ENCODE data around the gene CDH4.

CDH4 gene

DNA sequence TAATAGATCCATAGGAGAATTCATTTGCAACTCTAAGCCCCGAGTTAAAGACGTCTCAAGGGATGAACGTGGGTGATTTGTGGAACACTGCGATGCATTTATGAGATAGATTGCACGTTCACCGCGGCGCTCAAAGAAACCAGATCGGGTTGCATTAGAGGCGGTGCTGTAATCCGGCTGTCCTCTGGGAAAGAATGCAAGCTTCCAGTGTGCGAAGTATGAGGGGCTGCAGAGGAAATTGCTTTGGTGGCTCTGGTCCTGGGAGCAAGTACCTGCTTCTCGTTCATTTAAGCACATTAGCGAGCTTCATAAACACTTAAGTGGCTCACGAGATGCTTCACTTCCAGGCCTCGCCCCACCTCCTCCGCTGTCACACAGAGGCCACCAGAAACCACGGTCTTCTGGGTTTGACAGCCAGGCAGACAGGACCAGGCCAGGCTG, 182.3 kb downstream of the CDH4 start:
- no peak for DNase-seq (ENCODE audit: low spot score in 2 of 2)
- H3K4me1 Mint-ChIP-seq: no peaks in the 10 kb centered on the region
- no peaks in the 10 kb centered on the region for H3K36me3 Mint-ChIP-seq (ENCODE audit: insufficient read depth)
- no peak for ATAC-seq (replicated peaks; ENCODE audit: extremely low read depth, poor library complexity, severe bottlenecking)
- H3K27me3 Mint-ChIP-seq: peaks cover 29% of the 10 kb centered on the region
- no peaks in the 10 kb centered on the region for H3K9me3 Mint-ChIP-seq
- no peak overlapping the region for H3K4me3 Mint-ChIP-seq
- H3K27ac Mint-ChIP-seq (ENCODE audit: low read depth): no peak overlapping the region

DNA sequence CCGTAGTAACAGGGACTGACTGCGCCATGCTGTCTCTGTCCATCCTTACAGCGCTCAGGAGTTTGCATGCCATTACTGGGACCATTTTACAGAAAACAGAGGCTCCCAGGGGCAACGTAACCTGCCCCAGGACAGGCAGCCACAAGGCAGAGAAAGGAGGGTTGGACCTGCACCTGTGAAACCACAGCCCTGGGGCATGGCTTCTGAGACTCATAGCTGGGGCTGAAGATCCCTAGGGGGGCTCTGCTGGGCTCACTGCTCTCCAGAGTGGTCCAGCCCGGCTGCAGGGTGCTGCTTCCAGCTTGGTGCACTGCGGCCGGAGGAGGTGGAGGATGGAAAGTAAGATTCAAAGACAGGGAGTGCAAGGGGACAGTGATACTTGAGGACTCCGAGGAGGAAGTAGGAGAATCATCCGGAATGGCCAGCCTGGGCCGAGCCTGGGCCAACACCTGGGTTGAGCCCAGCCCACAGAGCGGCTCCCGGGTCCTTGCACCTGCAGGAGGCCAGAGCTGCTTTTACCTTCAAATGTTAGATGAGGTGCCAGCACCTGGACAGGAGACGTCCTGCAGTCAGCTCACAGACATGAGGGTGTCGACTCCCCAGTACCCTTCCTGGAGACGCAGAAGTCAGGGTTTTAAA, 183.2 kb downstream of the CDH4 start:
- Mint-ChIP-seq H3K27ac (ENCODE audit: low read depth) (no peak overlapping the region), H3K27me3 (peaks cover 29% of the 10 kb centered on the region), H3K36me3 (ENCODE audit: insufficient read depth) (no peaks in the 10 kb centered on the region), H3K9me3 (no peaks in the 10 kb centered on the region), H3K4me1 (no peaks in the 10 kb centered on the region), H3K4me3 (no peak overlapping the region)
- ATAC-seq (replicated peaks; ENCODE audit: extremely low read depth, poor library complexity, severe bottlenecking) (no peak), DNase-seq (ENCODE audit: low spot score in 2 of 2) (no peak)

DNA sequence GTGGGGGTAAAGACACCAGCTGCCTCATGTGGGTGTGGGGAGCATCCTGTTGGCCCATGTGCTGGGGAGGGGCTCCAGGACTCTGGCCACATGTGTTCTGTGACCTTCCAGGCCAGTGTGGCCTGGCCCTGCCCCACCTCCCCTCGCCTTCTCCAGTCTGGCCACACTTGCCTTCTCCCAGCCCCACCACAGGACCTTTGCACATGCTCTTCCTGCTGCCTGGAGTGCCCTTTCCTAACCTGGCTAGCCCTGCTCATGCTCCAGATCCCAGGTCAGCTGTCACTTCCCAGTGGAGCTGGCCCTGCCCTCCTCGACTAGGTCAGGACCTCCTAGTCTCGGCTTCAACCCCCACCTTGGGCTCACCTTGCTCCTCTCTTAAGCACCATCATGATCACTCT, 183.8 kb downstream of the CDH4 start:
- H3K4me3 Mint-ChIP-seq: no peak overlapping the region
- no peaks in the 10 kb centered on the region for H3K9me3 Mint-ChIP-seq
- peaks cover 29% of the 10 kb centered on the region for H3K27me3 Mint-ChIP-seq
- H3K27ac Mint-ChIP-seq (ENCODE audit: low read depth): no peak overlapping the region
- H3K36me3 Mint-ChIP-seq (ENCODE audit: insufficient read depth): no peaks in the 10 kb centered on the region
- no peak for ATAC-seq (replicated peaks; ENCODE audit: extremely low read depth, poor library complexity, severe bottlenecking)
- H3K4me1 Mint-ChIP-seq: no peaks in the 10 kb centered on the region
- no peak for DNase-seq (ENCODE audit: low spot score in 2 of 2)

DNA sequence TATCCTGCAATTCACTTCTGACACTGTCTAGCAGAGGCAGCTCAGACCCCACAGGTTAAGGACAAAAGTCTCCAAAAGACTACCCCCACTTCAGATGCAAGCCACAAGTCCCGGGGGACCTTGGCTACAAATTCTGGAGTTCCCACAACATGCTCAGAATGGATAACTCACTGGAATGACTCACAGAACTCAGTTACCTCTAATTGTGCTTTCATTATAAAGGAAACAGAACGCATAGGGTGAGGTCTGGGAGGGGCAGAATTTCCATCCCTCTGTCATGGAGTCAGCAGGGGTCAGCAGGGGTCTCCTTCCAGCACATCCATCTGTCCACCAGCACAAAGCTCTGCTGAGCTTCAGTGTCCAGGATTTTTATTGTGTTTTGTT, 184.2 kb downstream of the CDH4 start:
- Mint-ChIP-seq H3K27me3 (peaks cover 29% of the 10 kb centered on the region), H3K9me3 (no peaks in the 10 kb centered on the region), H3K4me3 (no peak overlapping the region), H3K27ac (ENCODE audit: low read depth) (no peak overlapping the region), H3K4me1 (no peaks in the 10 kb centered on the region), H3K36me3 (ENCODE audit: insufficient read depth) (no peaks in the 10 kb centered on the region)
- DNase-seq (ENCODE audit: low spot score in 2 of 2) (no peak), ATAC-seq (replicated peaks; ENCODE audit: extremely low read depth, poor library complexity, severe bottlenecking) (no peak)

DNA sequence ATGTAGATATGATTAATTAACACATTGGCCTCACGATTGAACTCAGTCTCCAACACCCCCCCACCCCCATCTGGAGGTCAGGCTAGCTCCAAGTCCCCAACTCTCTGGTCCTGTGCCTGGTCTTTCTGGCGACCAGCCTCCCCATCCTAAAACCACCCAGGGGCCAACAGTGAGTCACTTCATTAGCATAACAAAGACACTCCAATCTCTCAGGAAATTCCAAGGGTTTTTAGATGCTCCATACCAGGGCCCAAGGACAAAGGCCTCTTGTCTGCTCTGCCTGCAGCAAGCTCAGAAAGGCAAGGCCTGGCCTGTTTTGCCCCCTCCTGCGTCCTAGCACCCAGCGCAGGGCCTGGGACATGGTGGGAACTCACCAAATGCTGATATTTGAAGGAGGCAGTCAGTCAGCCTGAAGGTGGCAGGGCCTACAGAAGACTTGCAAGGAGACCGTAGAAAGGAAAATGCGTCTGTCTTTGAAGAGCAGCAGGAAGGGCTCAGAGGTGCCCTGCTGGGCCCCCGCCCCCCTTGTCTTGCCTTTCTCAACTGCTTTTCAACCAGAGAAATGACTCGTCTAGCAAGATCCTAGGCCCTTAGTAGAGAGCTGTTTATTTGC, 184.7 kb downstream of the CDH4 start:
- ATAC-seq (replicated peaks; ENCODE audit: extremely low read depth, poor library complexity, severe bottlenecking): no peak
- Mint-ChIP-seq H3K4me3 (no peak overlapping the region), H3K36me3 (ENCODE audit: insufficient read depth) (no peaks in the 10 kb centered on the region), H3K9me3 (no peaks in the 10 kb centered on the region), H3K27ac (ENCODE audit: low read depth) (no peak overlapping the region), H3K27me3 (peaks cover 29% of the 10 kb centered on the region), H3K4me1 (no peaks in the 10 kb centered on the region)
- DNase-seq (ENCODE audit: low spot score in 2 of 2): no peak

DNA sequence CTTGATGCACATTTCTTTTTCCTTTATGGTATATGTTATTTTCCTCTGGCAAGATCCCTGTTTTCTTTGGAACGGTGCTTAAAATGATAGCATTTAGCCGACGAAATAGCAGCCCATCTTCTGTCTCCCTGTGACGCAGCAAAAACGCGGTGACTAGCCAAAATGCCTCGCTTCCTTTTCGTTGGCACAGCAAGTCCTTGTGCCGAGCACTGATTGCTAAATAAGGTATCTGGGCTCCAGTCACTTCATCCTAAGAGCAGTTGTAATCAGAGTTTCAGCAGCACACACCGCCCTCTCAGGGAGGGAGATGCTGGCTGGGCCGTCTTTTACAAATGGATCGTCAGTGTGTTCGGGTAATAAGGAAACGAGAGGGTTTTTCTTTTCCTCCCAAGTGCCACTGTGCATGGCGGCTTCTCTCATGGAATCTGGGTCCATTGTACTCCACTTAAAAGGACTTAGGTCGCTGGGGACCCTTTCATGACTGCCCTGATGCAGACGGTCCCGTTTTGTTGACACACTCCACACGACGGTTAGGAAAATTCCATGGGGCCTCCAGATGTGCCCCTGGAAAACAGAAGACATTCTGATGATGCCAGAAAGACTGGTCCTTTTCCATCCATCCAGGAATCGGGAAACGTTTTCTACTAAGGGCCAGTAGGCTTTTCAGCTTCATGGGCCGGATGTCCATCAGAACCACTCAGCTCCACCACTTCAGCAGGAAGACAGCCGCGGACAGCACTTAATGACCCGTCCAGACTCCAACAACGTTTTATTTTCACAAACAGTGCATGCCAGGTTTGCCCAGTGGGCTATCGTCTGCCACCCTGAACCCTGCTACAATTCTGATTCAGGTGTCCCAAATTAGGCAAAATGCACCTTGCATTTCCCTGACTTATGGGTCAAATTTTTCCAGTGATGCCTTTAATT, 185.5 kb downstream of the CDH4 start:
- ATAC-seq (replicated peaks; ENCODE audit: extremely low read depth, poor library complexity, severe bottlenecking) (no peak), DNase-seq (ENCODE audit: low spot score in 2 of 2) (no peak)
- H3K4me1 Mint-ChIP-seq: no peaks in the 10 kb centered on the region

DNA sequence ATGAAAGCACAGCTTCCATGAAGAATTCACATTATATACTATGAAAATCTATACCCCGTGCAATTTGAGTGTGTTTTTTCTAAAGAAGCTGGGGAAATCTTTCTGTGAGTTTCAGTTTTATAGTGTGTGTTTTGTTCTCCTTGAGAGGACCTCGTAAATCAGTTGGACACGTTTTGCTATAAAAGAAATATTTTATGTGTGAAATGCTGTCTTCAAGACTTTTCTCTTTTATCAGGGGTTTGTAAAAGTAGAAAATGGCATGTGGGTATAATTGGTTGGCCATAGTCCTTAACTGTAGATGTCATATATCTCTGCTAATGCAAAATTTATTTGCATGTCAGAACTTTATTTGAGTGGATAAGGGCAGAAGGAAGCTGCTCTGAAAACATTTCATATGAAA, 186.2 kb downstream of the CDH4 start:
- no peak for ATAC-seq (replicated peaks; ENCODE audit: extremely low read depth, poor library complexity, severe bottlenecking)
- Mint-ChIP-seq H3K4me1 (no peaks in the 10 kb centered on the region), H3K36me3 (ENCODE audit: insufficient read depth) (no peaks in the 10 kb centered on the region), H3K27me3 (peaks cover 29% of the 10 kb centered on the region), H3K9me3 (no peaks in the 10 kb centered on the region), H3K27ac (ENCODE audit: low read depth) (no peak overlapping the region), H3K4me3 (no peak overlapping the region)
- DNase-seq (ENCODE audit: low spot score in 2 of 2): no peak

More for the DNA sequence above, 185.5 kb downstream of the CDH4 start:
- Mint-ChIP-seq H3K36me3 (ENCODE audit: insufficient read depth) (no peaks in the 10 kb centered on the region), H3K4me3 (no peak overlapping the region), H3K27ac (ENCODE audit: low read depth) (no peak overlapping the region), H3K27me3 (peaks cover 29% of the 10 kb centered on the region), H3K9me3 (no peaks in the 10 kb centered on the region)

DNA sequence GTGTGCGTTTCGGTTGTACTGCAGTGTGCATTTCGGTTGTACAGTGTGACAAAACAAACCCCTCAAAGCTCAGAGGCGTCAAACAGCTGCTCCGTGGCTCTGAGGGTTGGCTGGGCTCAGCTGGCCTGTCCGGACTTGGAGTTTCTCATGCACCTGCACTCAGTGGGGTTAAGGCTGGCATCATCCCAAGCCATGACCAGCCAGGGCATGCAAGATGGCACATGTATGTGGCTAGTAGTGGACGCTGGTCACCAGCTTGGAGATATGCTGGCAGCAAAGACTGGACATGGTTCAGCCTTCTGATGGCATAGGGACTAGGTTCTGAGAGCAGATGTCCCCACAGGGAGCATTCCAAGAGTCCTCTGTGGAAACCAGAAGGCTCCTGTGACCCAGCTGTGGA, 187.2 kb downstream of the CDH4 start:
- no peak overlapping the region for H3K27ac Mint-ChIP-seq (ENCODE audit: low read depth)
- no peak overlapping the region for H3K4me3 Mint-ChIP-seq
- H3K9me3 Mint-ChIP-seq: no peaks in the 10 kb centered on the region
- no peaks in the 10 kb centered on the region for H3K36me3 Mint-ChIP-seq (ENCODE audit: insufficient read depth)
- H3K27me3 Mint-ChIP-seq: peaks cover 29% of the 10 kb centered on the region
- H3K4me1 Mint-ChIP-seq: no peaks in the 10 kb centered on the region
- no peak for DNase-seq (ENCODE audit: low spot score in 2 of 2)
- ATAC-seq (replicated peaks; ENCODE audit: extremely low read depth, poor library complexity, severe bottlenecking): no peak

DNA sequence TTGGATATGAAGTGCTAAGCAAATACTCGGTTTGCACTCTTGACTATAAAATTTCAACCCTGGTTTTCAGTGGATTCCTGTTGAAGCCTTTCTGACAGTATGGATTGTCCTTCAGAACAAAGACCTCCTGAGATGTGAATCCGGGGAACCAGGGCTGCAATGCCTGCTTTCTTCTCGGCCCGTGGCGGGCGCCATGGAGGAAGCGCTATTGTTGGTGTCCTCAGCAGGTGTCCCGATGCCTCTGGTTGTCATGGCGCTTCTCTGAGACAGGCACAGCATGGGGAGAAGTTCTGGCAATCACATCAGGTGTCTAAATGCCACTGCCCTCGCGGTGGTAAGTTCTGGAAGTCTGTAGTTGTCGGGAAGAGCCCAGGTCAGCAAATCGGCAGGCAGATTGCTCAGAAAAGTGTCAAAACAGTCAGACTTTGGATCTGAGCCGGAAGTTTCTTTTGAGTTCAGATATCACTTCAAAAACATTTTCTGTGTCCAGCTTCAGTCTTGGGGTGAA, 188.5 kb downstream of the CDH4 start:
- Mint-ChIP-seq H3K36me3 (ENCODE audit: insufficient read depth) (no peaks in the 10 kb centered on the region), H3K4me1 (no peaks in the 10 kb centered on the region), H3K4me3 (no peak overlapping the region), H3K27me3 (peaks cover 21% of the 10 kb centered on the region), H3K27ac (ENCODE audit: low read depth) (no peak overlapping the region), H3K9me3 (no peaks in the 10 kb centered on the region)
- ATAC-seq (replicated peaks; ENCODE audit: extremely low read depth, poor library complexity, severe bottlenecking): no peak
- no peak for DNase-seq (ENCODE audit: low spot score in 2 of 2)

DNA sequence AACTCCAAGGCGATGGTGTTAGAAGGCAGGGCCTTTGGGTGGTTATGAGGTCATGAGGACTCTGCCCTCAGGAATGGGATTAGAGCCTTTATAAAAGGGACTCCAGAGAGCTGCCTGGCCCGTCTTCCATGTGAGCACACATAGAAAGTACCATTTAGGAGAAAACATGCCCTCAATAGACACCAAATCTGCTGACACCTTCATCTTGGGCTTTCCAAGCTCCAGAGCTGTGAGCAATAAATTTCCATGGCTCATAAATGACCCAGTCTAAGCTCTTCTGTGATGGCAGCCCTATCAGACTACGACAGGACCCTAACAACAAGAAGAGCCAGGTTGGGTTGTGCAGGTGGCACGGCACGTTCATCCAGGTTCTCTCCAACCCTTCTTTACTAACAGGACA, 189.5 kb downstream of the CDH4 start:
- Mint-ChIP-seq H3K4me3 (no peak overlapping the region), H3K36me3 (ENCODE audit: insufficient read depth) (no peaks in the 10 kb centered on the region), H3K27ac (ENCODE audit: low read depth) (no peak overlapping the region), H3K27me3 (peaks cover 11% of the 10 kb centered on the region), H3K9me3 (no peaks in the 10 kb centered on the region), H3K4me1 (no peaks in the 10 kb centered on the region)
- no peak for ATAC-seq (replicated peaks; ENCODE audit: extremely low read depth, poor library complexity, severe bottlenecking)
- DNase-seq (ENCODE audit: low spot score in 2 of 2): no peak

DNA sequence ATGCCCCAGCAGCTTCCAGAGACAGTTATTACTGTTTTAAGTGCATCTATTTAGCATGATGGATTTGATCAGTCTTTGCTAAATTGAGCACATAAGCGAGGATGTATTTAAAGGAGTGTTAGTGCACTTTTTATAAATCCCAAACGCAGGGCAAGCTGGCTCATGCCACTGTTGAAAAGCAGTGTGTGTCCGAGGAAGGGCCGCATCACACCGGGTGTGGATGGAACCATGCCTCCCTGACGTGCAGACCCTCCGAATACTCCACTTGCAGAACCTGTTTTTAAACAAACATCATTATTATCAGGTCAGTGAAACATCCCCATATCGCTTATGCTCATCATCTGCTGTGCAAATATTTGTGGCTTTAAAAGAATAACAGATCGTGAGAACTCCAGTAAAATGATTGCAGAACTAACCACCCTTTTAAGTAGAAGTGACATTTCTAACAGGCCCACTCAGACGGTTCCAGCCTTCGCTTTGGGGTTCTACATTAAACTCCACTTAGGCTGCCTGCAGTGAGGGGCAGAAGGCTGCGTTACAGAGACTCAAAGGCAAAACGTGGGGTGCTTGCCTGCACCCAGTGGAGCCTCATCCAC, 190.1 kb downstream of the CDH4 start:
- no peak overlapping the region for H3K27ac Mint-ChIP-seq (ENCODE audit: low read depth)
- no peaks in the 10 kb centered on the region for H3K4me1 Mint-ChIP-seq
- H3K4me3 Mint-ChIP-seq: no peak overlapping the region
- peaks cover 5% of the 10 kb centered on the region for H3K27me3 Mint-ChIP-seq
- DNase-seq (ENCODE audit: low spot score in 2 of 2) (no peak), ATAC-seq (replicated peaks; ENCODE audit: extremely low read depth, poor library complexity, severe bottlenecking) (no peak)
- no peaks in the 10 kb centered on the region for H3K9me3 Mint-ChIP-seq
- H3K36me3 Mint-ChIP-seq (ENCODE audit: insufficient read depth): no peaks in the 10 kb centered on the region

DNA sequence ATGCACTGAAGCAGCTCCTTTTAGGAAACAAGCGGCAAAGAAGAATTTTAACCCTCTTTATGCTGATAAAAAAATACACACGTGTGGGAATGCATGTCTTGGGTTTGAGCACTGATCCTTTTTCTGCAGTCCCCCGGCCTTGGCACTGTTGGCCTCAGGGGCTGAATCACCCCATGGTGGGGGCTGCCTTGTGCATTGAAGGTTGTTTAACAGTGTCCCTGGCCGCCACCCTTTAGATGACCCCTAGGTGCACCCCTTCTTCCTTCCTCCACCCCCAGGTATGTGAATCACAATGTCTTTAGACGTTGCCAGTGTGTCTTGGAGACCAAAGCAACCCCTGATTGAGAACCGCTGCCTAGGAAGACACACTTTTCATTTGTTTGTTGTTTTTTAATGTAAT, 190.7 kb downstream of the CDH4 start:
- no peaks in the 10 kb centered on the region for H3K27me3 Mint-ChIP-seq
- no peak overlapping the region for H3K27ac Mint-ChIP-seq (ENCODE audit: low read depth)
- no peak for DNase-seq (ENCODE audit: low spot score in 2 of 2)
- H3K9me3 Mint-ChIP-seq: no peaks in the 10 kb centered on the region
- H3K4me1 Mint-ChIP-seq: no peaks in the 10 kb centered on the region
- no peak overlapping the region for H3K4me3 Mint-ChIP-seq
- H3K36me3 Mint-ChIP-seq (ENCODE audit: insufficient read depth): no peaks in the 10 kb centered on the region
- ATAC-seq (replicated peaks; ENCODE audit: extremely low read depth, poor library complexity, severe bottlenecking): no peak

All from central memory CD8-positive, alpha-beta T cell (primary cell).